Epithelial cell of esophagus (primary cell): ENCODE results near the gene TRIM24.

Experiments used
- DNase-seq: peaks from one replicate; pipeline ENCODE4 v3.0.0; 2010; ENCODE audit warnings: low read depth
- H3K4me3 ChIP-seq: 2 replicates; pipeline ENCODE4 v1.5.1; 2011; ENCODE audit warnings: mild to moderate bottlenecking, low read length, control low read depth
- CTCF ChIP-seq: IDR thresholded peaks from 2 replicates; pipeline ENCODE4 v1.5.1; 2011; ENCODE audit warnings: low read depth, mild to moderate bottlenecking, low read length, control low read depth, inconsistent platforms; ENCODE audit not compliant: insufficient read depth; ENCODE audit errors: missing control alignments

The TRIM24 gene

DNA sequence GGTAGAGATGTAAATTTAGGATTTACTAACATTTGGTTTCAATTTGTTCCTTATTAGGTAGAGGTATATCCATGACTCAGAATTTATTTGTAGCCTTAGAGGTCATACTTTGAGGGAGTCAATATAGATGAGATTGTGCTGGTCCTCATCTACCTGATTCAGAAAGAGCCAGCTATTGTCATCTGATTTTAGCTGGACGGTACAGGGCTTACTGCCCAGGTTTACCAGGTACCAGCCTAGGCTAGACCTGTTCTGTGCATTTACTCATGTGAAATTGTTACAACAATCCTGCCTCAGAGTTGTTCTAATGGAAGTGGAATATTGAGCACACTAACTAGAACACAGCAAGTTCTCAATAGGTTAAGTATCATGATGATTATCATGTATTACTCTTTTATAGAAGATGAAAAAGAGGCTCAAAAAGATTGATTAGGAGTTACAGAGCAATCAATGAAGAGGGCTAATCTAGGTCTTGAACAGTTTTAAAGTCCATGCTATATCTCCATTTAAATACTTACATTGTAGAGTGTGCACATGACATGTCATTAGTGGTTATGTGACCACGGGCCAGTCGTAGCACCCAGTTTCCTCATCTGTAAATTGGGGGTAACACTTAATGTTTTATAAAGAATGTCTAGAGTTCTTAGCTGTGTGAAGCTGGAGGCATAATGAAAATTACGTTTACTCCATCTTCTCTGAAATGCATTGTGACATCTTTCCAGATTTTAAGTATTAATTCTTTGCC lies 42.1 kb downstream of the TRIM24 start:
- TF ChIP-seq CTCF: no peak
- DNase-seq: no peak
- no peak overlapping the region for H3K4me3 ChIP-seq

DNA sequence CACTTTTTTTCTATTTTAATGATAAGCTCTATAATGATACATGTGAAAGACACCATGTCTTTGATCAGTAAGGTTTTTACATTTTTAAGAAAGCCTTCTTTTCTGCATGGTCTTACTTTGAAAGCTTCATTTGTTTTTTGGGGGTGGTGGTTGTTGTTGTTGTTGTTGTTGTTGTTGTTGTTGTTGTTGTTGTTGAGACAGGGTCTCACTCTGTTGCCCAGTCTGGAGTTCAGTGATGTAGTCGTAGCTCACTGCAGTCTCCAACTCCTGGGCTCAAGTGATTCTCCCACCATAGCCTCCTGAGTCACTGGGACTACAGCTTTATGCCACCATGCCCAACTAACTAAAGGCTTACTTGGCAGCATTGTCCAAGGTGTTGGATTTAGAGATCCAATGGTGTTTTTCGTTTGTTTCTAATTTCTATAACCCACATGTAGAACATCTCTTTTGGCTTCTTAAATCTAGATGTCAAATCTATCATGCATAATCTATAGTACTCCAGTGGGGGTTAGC lies 45.4 kb downstream of the TRIM24 start:
- DNase-seq: no peak
- TF ChIP-seq CTCF: no peak
- H3K4me3 ChIP-seq: no peak overlapping the region

DNA sequence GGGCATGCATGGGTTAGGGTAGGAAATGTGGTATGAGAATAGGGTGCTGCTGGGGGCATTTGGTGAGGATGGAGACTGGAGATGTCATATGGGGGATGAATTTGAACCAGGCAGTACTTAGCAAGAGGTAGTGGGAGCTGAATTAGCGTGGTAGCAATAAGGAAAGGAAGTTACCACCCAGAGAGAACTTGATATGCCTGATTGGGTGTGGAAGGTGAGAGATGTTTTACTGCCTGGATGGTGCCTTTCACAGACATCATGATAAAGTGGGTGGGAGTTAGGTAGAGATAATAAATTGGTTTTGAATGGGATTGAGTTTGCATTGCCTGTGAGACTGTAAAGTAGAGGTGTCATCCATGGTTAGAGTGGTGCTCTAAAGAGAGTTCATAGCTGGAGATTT lies 46.7 kb downstream of the TRIM24 start:
- DNase-seq: no peak
- no peak overlapping the region for H3K4me3 ChIP-seq
- no peak for TF ChIP-seq CTCF

DNA sequence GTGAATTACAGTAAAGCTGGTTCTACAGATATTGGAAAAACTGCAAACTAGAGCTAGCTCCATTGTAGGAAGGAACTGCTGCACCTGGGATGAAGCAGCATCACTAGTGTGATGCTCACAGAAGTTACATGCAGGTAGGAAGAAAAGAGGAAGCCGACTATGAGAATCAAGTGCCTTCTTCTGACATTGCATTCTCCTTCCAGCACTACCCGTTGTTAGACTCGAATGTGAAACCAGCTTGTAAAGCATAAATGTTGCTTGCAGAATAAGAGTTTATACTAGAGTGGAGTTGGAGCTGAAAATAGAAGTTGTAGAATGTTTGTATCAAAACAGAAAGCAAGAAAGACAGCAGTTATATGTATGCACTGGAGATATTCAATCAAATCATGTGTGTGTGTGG lies 49.9 kb downstream of the TRIM24 start:
- H3K4me3 ChIP-seq: no peak overlapping the region
- no peak for DNase-seq
- no peak for TF ChIP-seq CTCF

- H3K4me3 ChIP-seq: no peak overlapping the region
- no peak for DNase-seq
- TF ChIP-seq CTCF: no peak
These were observed 52.2 kb downstream of the TRIM24 start for GRCh38 chr7:138512092-138512858.

DNA sequence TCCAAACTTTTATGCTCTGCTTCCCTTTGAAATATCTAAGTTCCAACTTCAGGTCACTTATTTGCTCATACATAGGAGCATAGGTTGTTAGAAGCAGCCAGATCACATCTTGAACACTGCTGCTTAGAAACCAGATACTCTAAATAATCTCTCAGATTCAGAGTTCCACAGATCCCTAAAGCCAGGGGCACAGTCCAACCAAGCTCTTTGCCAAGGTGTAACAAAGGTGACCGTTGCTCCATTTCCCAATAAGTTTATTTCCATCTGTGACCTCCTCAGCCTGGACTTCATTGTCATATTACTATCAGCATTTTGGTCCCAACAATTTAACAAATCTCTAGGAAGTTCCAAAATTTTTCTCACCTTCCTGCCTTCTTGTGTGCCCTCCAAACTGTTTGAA lies 52.8 kb downstream of the TRIM24 start:
- no peak for DNase-seq
- TF ChIP-seq CTCF: no peak
- H3K4me3 ChIP-seq: no peak overlapping the region
